Right lobe of liver (tissue), 6 donors: ENCODE data around the gene CPNE4. TPM values are rescaled to one million over a fixed set of nuclear protein-coding genes. Genes with fewer than 3 reads are reported as not detected.

ENCODE experiments used
- ATAC-seq, 4 donors: fragments of 200-7000 bp; cut with Tn5 transposase; one replicate each; pipeline ENCODE4 v1.9.1; 2020; ENCODE audit warnings: mild to moderate bottlenecking in 4 of 4, moderate library complexity in 4 of 4
- DNase-seq, 3 donors: peaks; one replicate each; pipeline ENCODE4 v3.0.0-alpha.2; 2020
- H3K27ac ChIP-seq, 3 donors: fragments of 200-600 bp; one replicate each; pipeline ENCODE4 v1.8.0; 2022
- H3K27me3 ChIP-seq, 2 donors: fragments of 200-600 bp; one replicate each; pipeline ENCODE4 v1.8.0; 2022
- H3K36me3 ChIP-seq, 4 donors: fragments of 200-600 bp; sonication (generic) in 1 of 4; one replicate each; pipeline versions ENCODE4 v1.5.1 to v1.8.0; 2017 to 2022; ENCODE audit warnings: control low read depth in 1 of 4
- H3K4me1 ChIP-seq, 4 donors: fragments of 200-600 bp; sonication (generic) in 1 of 4; one replicate each; pipeline versions ENCODE4 v1.5.1 to v1.8.0; 2017 to 2022; ENCODE audit warnings: control low read depth in 1 of 4
- H3K4me3 ChIP-seq, 3 donors: fragments of 200-600 bp; one replicate each; pipeline ENCODE4 v1.8.0; 2022
- H3K9me3 ChIP-seq, 4 donors: fragments of 200-600 bp; sonication (generic) in 1 of 4; one replicate each; pipeline versions ENCODE4 v1.5.1 to v1.8.0; 2017 to 2022; ENCODE audit warnings: control low read depth in 1 of 4
- POLR2A ChIP-seq: fragments of 450-650 bp; IDR thresholded peaks from one replicate; pipeline ENCODE4 v1.6.1; 2017; ENCODE audit warnings: antibody characterized with exemption, mild to moderate bottlenecking
- WGBS: methylation state at CpG from one replicate; pipeline ENCODE4 v1.1.6; 2018; ENCODE audit warnings: low coverage, low lambda C conversion rate; ENCODE audit not compliant: insufficient coverage; ENCODE audit errors: missing lambda C conversion rate; 5-methylcytosine and 5-hydroxymethylcytosine counted together
- intact Hi-C, 2 donors: fragments of 100-400 bp; cut with DNase I; formaldehyde crosslinking; loops; one replicate each; pipeline versions ENCODE4 v1.11.2 to v1.14.1; 2022
- total RNA-seq, 6 experiments: library from RNA; depleted of rRNA in 2 of 6; stranded (reverse); fragments of >200 nt in 2 of 6; fragmentation: NEBNext Ultra II Directional in 3 of 6; extraction: Animal tissue kit (Norgen Biotek cat#: 25700) in 3 of 6; gene quantifications; one replicate each; pipeline versions ENCODE4 v1.1.0 to v1.2.4, GENCODE V29; 2016 to 2023
- TF ChIP-seq, protein P1 (sequence below), 4 donors: fragments of 200-600 bp in 3 of 4; fragments of 450-650 bp in 1 of 4; IDR thresholded peaks; one replicate each; pipeline versions ENCODE4 v1.5.1 to v1.8.0; 2016 to 2022; ENCODE audit warnings: antibody characterized with exemption in 4 of 4, mild to moderate bottlenecking in 2 of 4
- donor health status: DM: no; HTN: yes; CAD: no.
- donor health status: DM: no; HTN: no; CAD: no.
- donor health status: DM: no; HTN: no; CAD: no.
- donor health status: DM: no; HTN: yes; CAD: no.
- donor health status: DM: no; HTN: yes; CAD: no.

CPNE4 gene
- total RNA-seq, 6 experiments from 2014 or later, result not detected

- Histone ChIP-seq H3K4me1 (no peaks in the 10 kb centered on the region), H3K4me3 (no peak overlapping the region), H3K9me3 (no peaks in the 10 kb centered on the region), H3K27ac (no peak overlapping the region), H3K27me3 (no peaks in the 10 kb centered on the region), H3K36me3 (no peaks in the 10 kb centered on the region)
- TF ChIP-seq POLR2A, result no peak
- TF ChIP-seq, protein P1, sequence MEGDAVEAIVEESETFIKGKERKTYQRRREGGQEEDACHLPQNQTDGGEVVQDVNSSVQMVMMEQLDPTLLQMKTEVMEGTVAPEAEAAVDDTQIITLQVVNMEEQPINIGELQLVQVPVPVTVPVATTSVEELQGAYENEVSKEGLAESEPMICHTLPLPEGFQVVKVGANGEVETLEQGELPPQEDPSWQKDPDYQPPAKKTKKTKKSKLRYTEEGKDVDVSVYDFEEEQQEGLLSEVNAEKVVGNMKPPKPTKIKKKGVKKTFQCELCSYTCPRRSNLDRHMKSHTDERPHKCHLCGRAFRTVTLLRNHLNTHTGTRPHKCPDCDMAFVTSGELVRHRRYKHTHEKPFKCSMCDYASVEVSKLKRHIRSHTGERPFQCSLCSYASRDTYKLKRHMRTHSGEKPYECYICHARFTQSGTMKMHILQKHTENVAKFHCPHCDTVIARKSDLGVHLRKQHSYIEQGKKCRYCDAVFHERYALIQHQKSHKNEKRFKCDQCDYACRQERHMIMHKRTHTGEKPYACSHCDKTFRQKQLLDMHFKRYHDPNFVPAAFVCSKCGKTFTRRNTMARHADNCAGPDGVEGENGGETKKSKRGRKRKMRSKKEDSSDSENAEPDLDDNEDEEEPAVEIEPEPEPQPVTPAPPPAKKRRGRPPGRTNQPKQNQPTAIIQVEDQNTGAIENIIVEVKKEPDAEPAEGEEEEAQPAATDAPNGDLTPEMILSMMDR (IDR thresholded peaks at IDR 0.05), result no peak
- ATAC-seq, result no peak
- intact Hi-C loops, result no loop called here
- no peak for DNase-seq
Observed at GRCh38 chr3:131692356-131692755, 342.5 kb downstream of the CPNE4 start.

DNA sequence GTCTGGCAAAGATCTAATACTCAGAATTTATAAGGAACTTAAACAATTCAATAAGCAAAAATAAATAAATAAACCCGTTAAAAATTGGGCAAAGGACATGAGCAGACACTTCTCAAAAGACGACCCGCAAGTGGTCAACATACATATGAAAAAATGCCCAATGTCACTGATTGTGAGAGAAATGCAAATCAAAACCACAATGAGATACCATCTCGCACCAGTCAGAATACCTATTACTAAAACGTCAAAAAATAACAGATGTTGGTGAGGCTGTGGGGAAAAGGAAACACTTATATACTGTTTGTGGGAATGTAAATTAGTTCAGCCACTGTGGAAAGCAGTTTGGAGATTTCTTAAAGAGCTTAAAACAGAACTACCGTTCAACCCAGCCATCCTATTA lies 344.0 kb downstream of the CPNE4 start:
- Histone ChIP-seq H3K27me3 (no peaks in the 10 kb centered on the region), H3K27ac (no peak overlapping the region), H3K4me3 (no peak overlapping the region), H3K9me3 (no peaks in the 10 kb centered on the region), H3K4me1 (no peaks in the 10 kb centered on the region), H3K36me3 (no peaks in the 10 kb centered on the region)
- WGBS, result 55% methylated on average over 6 of the region's 6 CpGs
- TF ChIP-seq, protein P1 (IDR thresholded peaks at IDR 0.05), result no peak
- no peak for TF ChIP-seq POLR2A
- ATAC-seq (no peak), DNase-seq (no peak)
- intact Hi-C loops, result no loop called here

DNA sequence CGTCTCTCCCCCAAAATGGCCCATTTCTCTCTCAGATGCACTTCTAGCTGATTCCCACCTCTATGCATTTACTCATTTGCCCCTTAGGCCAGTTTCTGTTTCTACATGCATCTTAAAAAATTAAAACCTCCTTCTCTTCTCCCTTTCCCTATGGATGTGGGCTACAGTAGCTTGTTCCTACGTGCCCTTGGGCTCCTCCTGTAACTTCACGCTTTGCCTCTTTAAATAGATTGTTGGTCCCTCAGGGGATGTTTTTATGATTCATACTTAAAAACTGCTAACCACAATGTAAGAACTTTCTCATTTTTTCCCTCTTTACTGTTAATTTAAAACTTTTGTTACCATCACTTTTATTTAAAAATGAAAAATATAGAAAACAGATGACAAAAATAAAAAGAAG lies 346.4 kb downstream of the CPNE4 start:
- Histone ChIP-seq H3K4me1 (no peaks in the 10 kb centered on the region), H3K9me3 (no peaks in the 10 kb centered on the region), H3K27ac (no peak overlapping the region), H3K4me3 (no peak overlapping the region), H3K36me3 (no peaks in the 10 kb centered on the region), H3K27me3 (no peaks in the 10 kb centered on the region)
- ATAC-seq, result no peak
- intact Hi-C loops, result no loop called here
- TF ChIP-seq POLR2A, result no peak
- TF ChIP-seq, protein P1 (IDR thresholded peaks at IDR 0.05), result no peak
- 37% methylated on average over 3 of the region's 3 CpGs for WGBS
- no peak for DNase-seq

DNA sequence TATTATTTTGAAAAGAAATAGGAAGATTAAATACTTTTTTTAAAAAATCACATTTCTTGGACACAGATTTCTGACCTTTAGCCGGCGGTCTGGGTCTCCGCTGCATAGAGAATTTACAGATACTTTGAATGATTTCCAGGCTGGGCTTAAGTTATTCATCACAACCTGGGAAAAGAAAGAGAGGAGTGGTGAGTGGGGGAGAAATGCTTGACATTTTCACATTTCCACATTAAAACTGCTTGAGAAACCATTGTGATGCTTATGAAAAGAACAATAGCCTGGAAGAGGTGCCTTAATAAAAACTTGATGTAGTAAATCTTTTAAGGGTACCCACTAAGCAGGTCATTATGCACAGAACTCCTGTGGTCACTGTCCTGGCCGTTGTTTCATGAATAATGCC lies 365.2 kb downstream of the CPNE4 start:
- no peaks in the 10 kb centered on the region for H3K27me3 ChIP-seq
- no peaks in the 10 kb centered on the region for H3K9me3 ChIP-seq
- no peaks in the 10 kb centered on the region for H3K36me3 ChIP-seq
- DNase-seq (no peak), ATAC-seq (no peak)
- no peak for TF ChIP-seq POLR2A
- TF ChIP-seq, protein P1 (IDR thresholded peaks at IDR 0.05), result no peak
- no peak overlapping the region for H3K27ac ChIP-seq
- 65% methylated on average over 4 of the region's 4 CpGs for WGBS
- intact Hi-C loops, result no loop called here
- no peak overlapping the region for H3K4me3 ChIP-seq
- H3K4me1 ChIP-seq, result no peaks in the 10 kb centered on the region

DNA sequence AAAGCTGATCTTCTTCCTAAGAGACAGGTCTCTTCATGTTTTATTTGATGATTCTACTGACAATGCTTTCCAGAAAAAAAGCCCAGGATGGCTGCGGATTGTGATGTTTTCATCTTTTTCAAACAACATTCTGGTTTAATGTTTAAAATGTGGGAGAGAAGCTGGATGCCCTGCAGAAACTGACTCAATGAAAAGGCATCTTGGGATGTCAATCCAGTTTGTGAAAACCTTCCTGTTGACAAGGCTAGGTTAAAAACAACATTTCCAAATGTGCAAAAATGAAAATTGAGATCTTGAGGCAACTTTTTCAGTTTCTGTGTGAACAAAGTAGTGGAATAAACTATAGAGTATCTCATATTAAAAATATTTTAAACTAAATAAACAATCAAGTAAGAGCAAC lies 376.0 kb downstream of the CPNE4 start:
- H3K4me3 ChIP-seq, result no peak overlapping the region
- intact Hi-C loops, result no loop called here
- H3K9me3 ChIP-seq, result no peaks in the 10 kb centered on the region
- TF ChIP-seq, protein P1 (IDR thresholded peaks at IDR 0.05), result no peak
- no peak for TF ChIP-seq POLR2A
- 44% methylated on average over 1 of the region's 1 CpG for WGBS
- no peaks in the 10 kb centered on the region for H3K27me3 ChIP-seq
- no peak overlapping the region for H3K27ac ChIP-seq
- no peak for ATAC-seq
- no peaks in the 10 kb centered on the region for H3K36me3 ChIP-seq
- DNase-seq, result no peak
- H3K4me1 ChIP-seq, result no peaks in the 10 kb centered on the region
